GM19467 (cell line): ENCODE results near the gene EGFL7.
"Not testable (repeated sequence)": the region's sequence is repeated elsewhere in the genome, so short reads cannot be mapped to it uniquely, and the experiment has no call there.

Experiments used
- ATAC-seq: cut with Tn5 transposase; IDR thresholded peaks from one replicate; pipeline ENCODE4 v1.9.1; 2021; ENCODE audit warnings: mild to moderate bottlenecking, moderate library complexity; ENCODE audit not compliant: unreplicated experiment

Gene EGFL7

GRCh38 chr9:136696502-136696901 lies 33.8 kb downstream of the EGFL7 start:
- no peak for ATAC-seq

- no peak for ATAC-seq
Observed at GRCh38 chr9:136697146-136697820, 34.6 kb downstream of the EGFL7 start.

- ATAC-seq = no peak
Observed at GRCh38 chr9:136697821-136698526, 35.3 kb downstream of the EGFL7 start.

DNA sequence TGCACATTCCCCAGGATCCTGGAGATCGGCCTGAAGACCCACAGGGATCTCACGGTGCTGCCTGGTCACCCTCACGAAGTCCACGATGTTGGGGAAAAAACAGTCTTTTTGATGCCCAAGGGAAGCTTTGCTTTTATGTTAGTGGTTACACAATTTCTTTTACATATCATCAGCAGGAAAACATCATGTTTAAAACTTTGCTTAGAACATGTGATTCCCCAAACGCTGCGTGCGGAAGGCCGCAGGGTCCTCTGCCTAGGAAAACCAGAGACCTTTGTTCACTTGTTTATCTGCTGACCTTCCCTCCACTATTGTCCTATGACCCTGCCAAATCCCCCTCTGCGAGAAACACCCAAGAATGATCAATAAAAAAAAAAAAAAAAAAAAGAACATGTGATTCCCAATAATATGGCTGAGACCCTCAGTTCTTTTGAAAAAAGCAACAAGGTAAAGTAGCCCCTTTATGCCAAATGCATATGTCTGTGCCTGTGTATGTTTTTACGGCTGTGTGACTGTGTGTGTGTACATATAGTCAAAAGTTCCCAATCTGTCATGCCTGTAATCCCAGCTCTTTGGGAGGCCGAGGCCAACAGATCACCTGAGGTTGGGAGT lies 36.0 kb downstream of the EGFL7 start:
- ATAC-seq = no peak

DNA sequence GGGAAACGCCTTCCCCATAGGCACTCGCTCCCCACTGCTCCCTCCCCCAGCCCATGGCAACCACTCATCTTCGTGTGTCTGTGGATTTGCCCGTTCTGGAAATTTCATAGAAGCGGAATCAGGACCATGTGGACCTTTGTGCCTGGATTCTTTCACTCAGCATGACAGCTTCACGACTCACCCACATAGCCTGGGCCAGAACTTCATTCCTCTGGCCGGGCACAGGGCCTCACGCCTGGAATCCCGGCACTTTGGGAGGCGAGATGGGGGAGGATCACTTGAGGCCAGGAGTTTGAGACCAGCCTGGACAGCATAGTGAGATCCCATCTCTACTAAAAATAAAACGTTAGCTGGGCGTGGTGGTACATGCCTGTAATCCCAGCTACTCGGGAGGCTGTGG lies 37.6 kb downstream of the EGFL7 start:
- no peak for ATAC-seq

- ATAC-seq = no peak
Observed at GRCh38 chr9:136700959-136701667, 38.4 kb downstream of the EGFL7 start.

DNA sequence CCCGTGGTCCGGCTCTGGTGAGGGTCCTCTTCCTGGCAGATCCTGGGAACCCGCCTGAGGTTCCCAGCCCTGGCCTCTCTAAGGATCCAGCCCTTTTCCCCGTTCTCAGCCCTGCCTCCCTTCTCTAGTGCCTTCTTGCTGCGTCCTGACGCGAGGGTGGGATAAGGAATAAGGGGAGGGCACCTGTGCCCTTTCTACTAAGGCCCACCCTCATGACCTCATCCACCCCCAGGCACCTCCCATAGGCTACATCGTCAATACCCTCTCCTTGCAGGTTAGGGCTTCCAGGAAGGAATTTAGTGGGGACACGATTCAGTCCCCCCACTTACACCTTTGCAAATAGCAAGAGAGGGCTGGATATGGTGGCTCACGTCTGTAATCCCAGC lies 38.9 kb downstream of the EGFL7 start:
- no peak for ATAC-seq

GRCh38 chr9:136703276-136703860 lies 40.7 kb downstream of the EGFL7 start:
- ATAC-seq = no peak

DNA sequence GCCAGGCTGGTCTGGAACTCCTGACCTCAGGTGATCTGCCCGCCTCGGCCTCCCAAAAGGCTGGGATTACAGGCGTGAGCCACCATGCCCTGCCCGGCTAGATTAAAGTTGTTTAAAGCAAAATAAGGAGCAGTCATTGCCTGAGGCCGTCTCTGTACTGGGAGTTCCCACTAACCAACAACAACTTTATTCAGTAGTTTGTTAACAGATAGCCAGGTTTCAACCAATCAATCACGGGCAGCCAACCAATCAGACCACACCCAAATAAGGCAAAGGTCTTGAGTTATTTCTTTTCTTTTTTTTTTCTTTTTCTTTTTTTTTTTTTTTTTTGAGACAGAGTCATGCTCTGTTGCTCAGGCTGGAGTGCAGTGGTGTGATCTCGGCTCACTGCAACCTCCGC lies 42.0 kb downstream of the EGFL7 start:
- ATAC-seq = not testable (repeated sequence)

GRCh38 chr9:136705564-136705963 lies 42.8 kb downstream of the EGFL7 start:
- ATAC-seq = no peak

- no peak for ATAC-seq
Observed at GRCh38 chr9:136707011-136707410, 44.3 kb downstream of the EGFL7 start.

GRCh38 chr9:136707849-136708517 lies 45.3 kb downstream of the EGFL7 start:
- ATAC-seq = no peak

GRCh38 chr9:136709454-136710109 lies 46.9 kb downstream of the EGFL7 start:
- ATAC-seq = no peak

DNA sequence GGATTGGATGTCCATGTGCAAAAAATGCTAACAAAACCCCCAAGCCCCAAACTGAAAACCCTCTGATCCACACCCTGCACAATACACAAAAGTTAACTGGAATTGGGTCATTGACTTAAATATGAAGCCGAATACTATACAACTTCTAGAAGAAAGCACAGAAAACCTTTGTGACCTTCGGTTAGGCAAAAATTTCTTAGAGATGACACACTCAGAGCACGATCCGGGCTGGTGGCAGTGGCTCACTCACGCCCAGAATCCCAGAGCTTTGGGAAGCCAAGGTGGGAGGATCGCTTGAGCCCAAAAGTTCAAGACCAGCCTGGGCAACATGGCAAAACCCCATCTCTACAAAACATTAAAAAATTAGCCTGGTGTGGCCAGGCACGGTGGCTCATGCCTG lies 47.8 kb downstream of the EGFL7 start:
- no peak for ATAC-seq

DNA sequence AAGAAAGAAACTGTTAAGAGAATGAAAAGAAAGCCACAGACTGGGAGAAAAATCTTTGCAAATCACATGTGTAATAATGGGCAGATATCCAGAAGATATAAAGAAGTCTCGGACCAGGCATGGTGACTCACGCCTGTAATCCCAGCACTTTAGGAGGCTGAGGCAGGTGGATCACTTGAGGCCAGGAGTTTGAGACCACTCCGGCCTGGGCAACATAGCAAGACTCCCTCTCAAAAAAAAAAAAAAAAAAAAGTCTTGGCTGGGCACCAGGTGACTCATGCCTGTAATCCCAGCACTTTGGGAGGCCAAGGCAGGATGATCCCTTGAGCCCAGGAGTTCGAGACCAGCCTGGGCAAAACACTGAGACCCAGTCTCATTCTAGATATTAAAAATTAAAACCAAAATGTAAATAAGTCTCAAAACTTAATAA lies 48.5 kb downstream of the EGFL7 start:
- not testable (repeated sequence) for ATAC-seq

DNA sequence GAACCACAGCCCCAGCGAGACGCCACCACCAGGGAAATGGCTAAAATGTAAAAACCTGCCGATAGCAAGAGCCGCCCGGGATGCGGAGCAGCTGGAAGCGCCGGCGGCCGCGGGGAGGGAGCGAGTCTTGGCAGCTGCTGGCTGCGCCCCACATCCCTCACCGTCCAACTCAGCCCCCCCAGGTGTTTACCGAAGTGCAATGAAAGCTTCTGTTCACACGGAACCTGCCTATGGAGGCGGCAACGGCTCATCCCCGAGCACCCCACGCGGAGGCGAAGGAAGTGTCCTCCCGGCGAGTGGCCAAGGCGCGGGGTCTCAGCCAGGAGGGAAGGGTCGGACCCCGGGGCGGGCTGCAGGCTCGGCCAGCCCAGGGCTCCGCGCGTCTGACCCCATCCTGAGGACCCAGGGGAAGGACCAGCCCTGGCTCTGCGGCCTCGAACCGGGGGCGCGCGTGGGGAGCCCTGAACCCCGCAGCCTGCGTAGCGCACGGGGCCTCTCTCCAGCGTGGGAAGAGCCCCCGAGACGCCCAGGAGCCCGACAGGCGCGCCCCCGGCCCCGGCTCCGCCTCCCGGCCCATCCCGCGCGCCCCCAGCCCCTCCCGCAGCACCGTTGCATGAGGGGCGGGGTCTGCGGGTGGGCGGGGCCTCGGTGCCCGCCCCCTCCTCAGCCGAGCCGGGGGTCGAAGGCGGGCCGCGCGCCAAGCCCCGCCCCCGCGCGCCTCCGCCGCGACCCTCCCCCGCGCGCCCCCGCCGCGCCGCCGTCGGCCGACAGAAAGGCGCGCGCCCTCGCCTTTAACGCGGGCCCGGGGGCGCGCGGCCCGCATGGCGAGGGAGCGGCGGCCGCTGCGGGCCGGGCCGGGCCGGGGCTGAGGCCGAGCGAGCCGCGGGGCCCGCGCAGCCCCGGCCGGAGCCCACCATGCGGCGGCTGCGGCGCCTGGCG lies 49.3 kb downstream of the EGFL7 start, which contains the start of gene DIPK1B:
Gene DIPK1B, plus strand, starts transcription at position 822 of the 939 bp plus-strand sequence. Its CDS starts 94 bp downstream, at position 916.
- no peak for ATAC-seq

GRCh38 chr9:136712690-136713544 lies 50.2 kb downstream of the EGFL7 start:
- ATAC-seq = no peak

DNA sequence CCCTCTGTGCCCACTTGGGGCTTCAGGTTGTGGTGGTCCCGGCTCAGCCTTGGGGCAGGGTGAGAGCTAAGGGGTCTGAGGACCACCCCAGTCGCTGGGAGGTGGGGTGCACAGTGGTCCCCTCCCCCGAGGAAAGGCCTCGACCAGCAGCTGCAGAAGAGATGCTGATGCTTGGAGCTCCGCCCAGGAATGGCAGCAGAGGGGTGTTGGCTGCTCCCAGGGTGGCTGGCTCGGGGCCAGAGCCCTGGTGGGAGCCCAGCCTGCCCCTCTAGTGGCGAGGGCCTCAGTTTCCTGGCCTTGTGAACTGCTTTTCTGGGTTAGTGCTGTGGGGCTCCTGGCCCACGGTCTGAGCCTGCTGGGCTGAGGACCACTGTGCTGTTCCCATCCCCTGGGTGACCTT lies 50.8 kb downstream of the EGFL7 start:
- ATAC-seq = no peak
